Measurements from ENCODE around the gene LRRC42. TPM values are rescaled to one million over a fixed set of nuclear protein-coding genes. Genes with fewer than 3 reads are reported as not detected.

The LRRC42 gene
- total RNA-seq, 1 experiment from 2014 or later, result 78.7 TPM

DNA sequence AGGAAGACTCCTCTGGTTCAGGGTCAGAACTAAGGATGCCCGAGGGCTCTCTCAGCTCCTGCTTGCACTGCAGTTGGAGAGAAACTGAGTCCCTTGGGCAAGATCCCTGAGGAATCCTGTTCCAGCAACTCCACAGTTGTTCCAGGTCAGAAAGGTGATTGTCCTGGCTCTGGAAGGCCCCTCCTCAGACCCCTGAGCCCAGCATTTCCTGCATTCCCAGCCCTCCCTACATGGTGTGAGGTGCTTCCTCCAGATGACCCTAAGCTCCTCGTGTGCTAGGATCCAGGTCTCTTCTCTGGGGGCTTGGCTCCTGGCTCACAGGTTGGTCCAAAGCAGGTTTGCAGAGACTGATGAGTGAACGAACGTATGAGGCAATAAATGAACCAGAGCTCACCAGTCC is 60.4 kb downstream of the LRRC42 start:
- no peak for DNase-seq
- ChIA-PET CTCF (no interaction called here), POLR2A (ENCODE audit: unreplicated experiment) (interaction anchor here (0.5 kb wide), 1 partner anchor 34 kb away, joined by 3 read pairs; no protein-coding TSS in a partner anchor)
- Histone ChIP-seq H4K20me1 (ENCODE audit: insufficient read depth) (no peaks in the 10 kb centered on the region), H3K27me3 (ENCODE audit: insufficient read depth, low read depth) (no peaks in the 10 kb centered on the region; the same call in 1 of the 2 replicates), H3K9me3 (ENCODE audit: insufficient read depth, low read depth) (no peaks in the 10 kb centered on the region), H3K4me3 (no peak overlapping the region), H3K9me2 (ENCODE audit: insufficient read depth) (no peaks in the 10 kb centered on the region), H3F3A (ENCODE audit: insufficient read depth, low read depth) (no peaks in the 10 kb centered on the region), H3K36me3 (ENCODE audit: low read depth) (no peaks in the 10 kb centered on the region), H3K27ac (no peak overlapping the region), H2AFZ (no peak overlapping the region), H3K4me2 (no peak overlapping the region), H3K4me1 (replicated peaks; ENCODE audit: insufficient read depth) (no peaks in the 10 kb centered on the region), H3K79me2 (ENCODE audit: low read depth) (no peaks in the 10 kb centered on the region)
- intact Hi-C loops (cut with micrococcal nuclease; ENCODE audit: unreplicated experiment), result no loop called here
- no peak for TF ChIP-seq EZH2 (IDR thresholded peaks at IDR 0.05; ENCODE audit: low read depth)
- TF ChIP-seq, protein P1, sequence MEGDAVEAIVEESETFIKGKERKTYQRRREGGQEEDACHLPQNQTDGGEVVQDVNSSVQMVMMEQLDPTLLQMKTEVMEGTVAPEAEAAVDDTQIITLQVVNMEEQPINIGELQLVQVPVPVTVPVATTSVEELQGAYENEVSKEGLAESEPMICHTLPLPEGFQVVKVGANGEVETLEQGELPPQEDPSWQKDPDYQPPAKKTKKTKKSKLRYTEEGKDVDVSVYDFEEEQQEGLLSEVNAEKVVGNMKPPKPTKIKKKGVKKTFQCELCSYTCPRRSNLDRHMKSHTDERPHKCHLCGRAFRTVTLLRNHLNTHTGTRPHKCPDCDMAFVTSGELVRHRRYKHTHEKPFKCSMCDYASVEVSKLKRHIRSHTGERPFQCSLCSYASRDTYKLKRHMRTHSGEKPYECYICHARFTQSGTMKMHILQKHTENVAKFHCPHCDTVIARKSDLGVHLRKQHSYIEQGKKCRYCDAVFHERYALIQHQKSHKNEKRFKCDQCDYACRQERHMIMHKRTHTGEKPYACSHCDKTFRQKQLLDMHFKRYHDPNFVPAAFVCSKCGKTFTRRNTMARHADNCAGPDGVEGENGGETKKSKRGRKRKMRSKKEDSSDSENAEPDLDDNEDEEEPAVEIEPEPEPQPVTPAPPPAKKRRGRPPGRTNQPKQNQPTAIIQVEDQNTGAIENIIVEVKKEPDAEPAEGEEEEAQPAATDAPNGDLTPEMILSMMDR (conservative IDR thresholded peaks at IDR 0.05), result no peak
- no TSS peak for BruUV-seq (replicated peaks)

DNA sequence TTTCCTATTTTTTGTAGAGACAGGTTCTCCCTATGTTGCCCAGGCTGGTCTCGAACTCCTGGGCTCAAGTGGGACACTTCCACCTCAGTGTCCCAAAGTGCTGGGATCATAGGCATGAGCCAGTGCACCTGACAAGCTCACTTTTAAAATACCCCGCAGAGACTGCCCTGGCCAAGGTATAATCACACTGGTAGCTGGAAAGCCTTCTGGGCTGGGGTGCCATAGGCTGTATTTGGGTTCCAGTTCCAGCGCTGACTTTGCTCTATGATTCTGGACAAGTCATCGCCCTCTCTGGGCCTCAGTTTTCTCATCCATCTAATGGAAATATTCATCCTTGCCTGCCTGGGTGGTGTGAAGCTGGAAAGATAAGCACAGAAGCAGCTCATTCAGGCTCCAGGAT is 61.5 kb downstream of the LRRC42 start:
- Histone ChIP-seq H3K4me2 (no peak overlapping the region), H3K36me3 (ENCODE audit: low read depth) (no peaks in the 10 kb centered on the region), H3K9me2 (ENCODE audit: insufficient read depth) (no peaks in the 10 kb centered on the region), H4K20me1 (ENCODE audit: insufficient read depth) (no peaks in the 10 kb centered on the region), H2AFZ (no peak overlapping the region), H3K79me2 (ENCODE audit: low read depth) (no peaks in the 10 kb centered on the region), H3K9me3 (ENCODE audit: insufficient read depth, low read depth) (no peaks in the 10 kb centered on the region), H3K27ac (no peak overlapping the region), H3K27me3 (ENCODE audit: insufficient read depth, low read depth) (no peaks in the 10 kb centered on the region; the same call in 1 of the 2 replicates), H3K4me1 (replicated peaks; ENCODE audit: insufficient read depth) (no peaks in the 10 kb centered on the region), H3K4me3 (no peak overlapping the region), H3F3A (ENCODE audit: insufficient read depth, low read depth) (no peaks in the 10 kb centered on the region)
- TF ChIP-seq, protein P1 (conservative IDR thresholded peaks at IDR 0.05), result no peak
- TF ChIP-seq EZH2 (IDR thresholded peaks at IDR 0.05; ENCODE audit: low read depth), result no peak
- ChIA-PET POLR2A (ENCODE audit: unreplicated experiment) (no interaction called here), CTCF (no interaction called here)
- intact Hi-C loops (cut with micrococcal nuclease; ENCODE audit: unreplicated experiment), result no loop called here
- no TSS peak for BruUV-seq (replicated peaks)
- DNase-seq, result no peak

DNA sequence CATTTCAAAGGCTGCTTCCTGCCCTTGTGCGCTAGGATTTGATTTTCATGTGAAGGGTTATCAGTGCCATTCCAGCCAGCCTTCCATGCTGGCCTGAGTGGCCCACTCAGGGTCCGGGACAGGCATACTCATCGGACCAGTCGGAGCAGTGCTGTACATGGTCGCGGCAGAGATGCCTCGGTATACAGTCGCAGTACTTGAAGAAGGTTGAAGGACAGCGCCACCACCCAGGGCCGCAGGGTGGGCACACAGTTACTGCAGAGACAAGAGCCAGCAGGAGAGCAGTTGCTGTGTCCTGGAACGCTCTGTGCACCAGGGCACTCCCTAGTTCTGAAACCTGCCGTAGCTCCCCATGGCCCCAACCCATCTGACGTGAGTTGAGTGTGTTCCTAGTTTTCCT is 62.7 kb downstream of the LRRC42 start:
- Histone ChIP-seq H3K4me1 (replicated peaks; ENCODE audit: insufficient read depth) (no peaks in the 10 kb centered on the region), H3K9me2 (ENCODE audit: insufficient read depth) (no peaks in the 10 kb centered on the region), H3K36me3 (ENCODE audit: low read depth) (no peaks in the 10 kb centered on the region), H3K4me2 (no peak overlapping the region), H3K79me2 (ENCODE audit: low read depth) (no peaks in the 10 kb centered on the region), H3K9me3 (ENCODE audit: insufficient read depth, low read depth) (no peaks in the 10 kb centered on the region), H4K20me1 (ENCODE audit: insufficient read depth) (no peaks in the 10 kb centered on the region), H3F3A (ENCODE audit: insufficient read depth, low read depth) (no peaks in the 10 kb centered on the region), H2AFZ (no peak overlapping the region), H3K27me3 (ENCODE audit: insufficient read depth, low read depth) (no peaks in the 10 kb centered on the region; the same call in 1 of the 2 replicates), H3K27ac (no peak overlapping the region), H3K4me3 (no peak overlapping the region)
- intact Hi-C loops (cut with micrococcal nuclease; ENCODE audit: unreplicated experiment), result no loop called here
- ChIA-PET POLR2A (ENCODE audit: unreplicated experiment) (no interaction called here), CTCF (no interaction called here)
- DNase-seq, result no peak
- no TSS peak for BruUV-seq (replicated peaks)
- TF ChIP-seq, protein P1 (conservative IDR thresholded peaks at IDR 0.05), result no peak
- TF ChIP-seq EZH2 (IDR thresholded peaks at IDR 0.05; ENCODE audit: low read depth), result no peak

Measured in PC-9 (cell line).